B cell (primary cell): Measurements from ENCODE around the gene PIGBOS1. TPM values are rescaled to one million over a fixed set of nuclear protein-coding genes. Genes with fewer than 3 reads are reported as not detected.
A peak's percentile ranks its signal among the peaks of the same experiment; 100 is the strongest.

Experiments
- ATAC-seq: fragments of 200-7000 bp; cut with Tn5 transposase; one replicate; pipeline ENCODE4 v1.10.0; 2021; ENCODE audit warnings: low read depth, mild to moderate bottlenecking, moderate number of reproducible peaks, moderate library complexity
- CTCF ChIA-PET: fragments of 350-600 bp; sonication (Branson Sonifier 250); formaldehyde crosslinking; loops from one replicate; lab custom pipeline; 2021; ENCODE audit warnings: antibody characterized with exemption, inconsistent platforms; lab: Charles Lee
- POLR2A ChIA-PET: fragments of 350-600 bp; sonication (Branson Sonifier 250); formaldehyde crosslinking; loops from one replicate; lab custom pipeline; 2021; ENCODE audit warnings: antibody characterized with exemption; lab: Charles Lee
- DNase-seq: peaks from one replicate; pipeline ENCODE4 v3.0.0; 2013
- H2AFZ ChIP-seq: 2 replicates; pipeline ENCODE4 v1.6.1; 2012; ENCODE audit warnings: mild to moderate bottlenecking, low read depth, low read length; ENCODE audit not compliant: insufficient read depth, poor library complexity, severe bottlenecking
- H3K27ac ChIP-seq, 2 donors: 1 replicate in 1 of 2; 2 replicates in 1 of 2; pipeline ENCODE4 v1.5.1; 2012 to 2013; ENCODE audit warnings: low read length in 2 of 2, mild to moderate bottlenecking in 2 of 2, moderate library complexity in 1 of 2
- H3K27me3 ChIP-seq, 4 experiments: fragments of 200-600 bp in 1 of 4; sonication (generic) in 1 of 4; replicated peaks in 1 of 4; 1 replicate in 2 of 4; 2 replicates in 2 of 4; pipeline versions ENCODE4 v1.6.1 to v1.7.0; 2013 to 2016; ENCODE audit warnings: low read length in 3 of 4, mild to moderate bottlenecking in 2 of 4, mixed read lengths in 1 of 4, moderate library complexity in 1 of 4; ENCODE audit not compliant: insufficient read depth in 4 of 4, control insufficient read depth in 3 of 4; ENCODE audit errors: control extremely low read depth in 1 of 4
- H3K36me3 ChIP-seq, 2 experiments: replicated peaks in 1 of 2; 1 replicate in 1 of 2; 2 replicates in 1 of 2; pipeline versions ENCODE4 v1.6.1 to v1.7.1; 2013; ENCODE audit warnings: low read length in 1 of 2; ENCODE audit not compliant: insufficient read depth in 2 of 2, control insufficient read depth in 1 of 2; ENCODE audit errors: control extremely low read depth in 1 of 2, extremely low read depth in 1 of 2
- H3K4me1 ChIP-seq, 2 donors: fragments of 200-600 bp in 1 of 2; sonication (generic) in 1 of 2; 1 replicate in 1 of 2; 2 replicates in 1 of 2; pipeline versions ENCODE4 v1.5.1 to v1.6.1; 2013 to 2017; ENCODE audit warnings: low read length in 2 of 2; ENCODE audit not compliant: control insufficient read depth in 2 of 2, insufficient read depth in 2 of 2
- H3K4me2 ChIP-seq: replicated peaks from 2 replicates; pipeline ENCODE3; 2012; ENCODE audit warnings: mild to moderate bottlenecking, low read depth, low read length; ENCODE audit not compliant: poor library complexity, severe bottlenecking
- H3K4me3 ChIP-seq, 5 experiments: fragments of 200-600 bp in 1 of 5; sonication (generic) in 1 of 5; 1 replicate in 3 of 5; 2 replicates in 2 of 5; pipeline versions ENCODE4 v1.5.1 to v1.7.0; 2011 to 2016; ENCODE audit warnings: low read length in 4 of 5, mild to moderate bottlenecking in 4 of 5, low read depth in 2 of 5, control low read depth in 1 of 5, moderate library complexity in 1 of 5; ENCODE audit not compliant: insufficient read depth in 1 of 5; ENCODE audit errors: control extremely low read depth in 1 of 5, extremely low read depth in 1 of 5
- H3K79me2 ChIP-seq: fragments of 200-600 bp; sonication (generic); one replicate; pipeline ENCODE4 v1.6.0; 2016; ENCODE audit warnings: low read length; ENCODE audit not compliant: control insufficient read depth, insufficient read depth
- H3K9ac ChIP-seq: fragments of 200-600 bp; sonication (generic); 2 replicates; pipeline ENCODE4 v1.6.1; 2017; ENCODE audit warnings: mild to moderate bottlenecking, low read length, moderate library complexity
- H3K9me3 ChIP-seq, 3 donors: one replicate each; pipeline versions ENCODE4 v1.6.1 to v1.7.1; 2013; ENCODE audit warnings: low read length in 2 of 3; ENCODE audit not compliant: control insufficient read depth in 2 of 3, insufficient read depth in 1 of 3; ENCODE audit errors: control extremely low read depth in 1 of 3
- H4K20me1 ChIP-seq: 2 replicates; pipeline ENCODE4 v1.6.0; 2012; ENCODE audit warnings: mild to moderate bottlenecking, low read length; ENCODE audit not compliant: insufficient read depth, control insufficient read depth, poor library complexity, severe bottlenecking
- H3K27ac Mint-ChIP-seq: one replicate; pipeline ENCODE4 v1.8.0; 2021; ENCODE audit warnings: mixed read lengths
- H3K27me3 Mint-ChIP-seq: one replicate; pipeline ENCODE4 v1.8.0; 2021; ENCODE audit warnings: mixed read lengths
- H3K4me1 Mint-ChIP-seq: one replicate; pipeline ENCODE4 v1.8.0; 2021; ENCODE audit warnings: mixed read lengths
- H3K4me3 Mint-ChIP-seq: one replicate; pipeline ENCODE4 v1.8.0; 2021; ENCODE audit warnings: mixed read lengths
- H3K9me3 Mint-ChIP-seq: one replicate; pipeline ENCODE4 v1.8.0; 2022; ENCODE audit warnings: mixed read lengths; ENCODE audit not compliant: insufficient read depth
- CTCF ChIP-seq: fragments of 200-600 bp; IDR thresholded peaks from one replicate; pipeline ENCODE4 v1.8.0; 2022; ENCODE audit warnings: antibody characterized with exemption, mild to moderate bottlenecking
- EZH2 ChIP-seq: IDR thresholded peaks from 2 replicates; pipeline ENCODE4 v1.6.1; 2012; ENCODE audit warnings: borderline replicate concordance, low read depth, mild to moderate bottlenecking, moderate library complexity, low read length; ENCODE audit not compliant: insufficient read depth, poor library complexity, severe bottlenecking
- WGBS: methylation state at CpG from one replicate; pipeline ENCODE4 v1.1.5; 2013; ENCODE audit warnings: missing lambda C conversion rate; ENCODE audit not compliant: insufficient coverage; 5-methylcytosine and 5-hydroxymethylcytosine counted together
- intact Hi-C: fragments of 100-400 bp; cut with micrococcal nuclease; formaldehyde crosslinking; loops from one replicate; pipeline ENCODE4 v1.10.0; 2022
- polyA plus RNA-seq: library from polyadenylated mRNA; depleted of rRNA; stranded (reverse); fragments of >200 nt; gene quantifications from 2 replicates; pipeline ENCODE4 v1.2.3, GENCODE V29; 2012
- total RNA-seq, 2 donors: library from RNA; stranded (reverse); fragments of 120-200 nt in 1 of 2; gene quantifications; 1 replicate in 1 of 2; 2 replicates in 1 of 2; pipeline versions ENCODE4 v1.2.3 to v1.2.4, GENCODE V29; 2013 to 2022

Gene PIGBOS1
- total and polyA plus RNA-seq, 2 donors (not counting 1 experiment from before 2014, with no cell fraction given): 15.4 to 16.4 TPM

- Histone ChIP-seq H3K4me2 (peak overlapping the region; percentile 24), H3K27me3 (no peaks in the 10 kb centered on the region), H4K20me1 (no peaks in the 10 kb centered on the region), H3K79me2 (peaks cover 50% of the 10 kb centered on the region), H3K9ac (no peak overlapping the region), H2AFZ (peak overlapping the region; percentile 35), H3K9me3 (no peaks in the 10 kb centered on the region), H3K36me3 (no peaks in the 10 kb centered on the region), H3K27ac (peak overlapping the region in 1 of 2 donors; percentile 74), H3K4me1 (peaks cover 39 to 46% of the 10 kb centered on the region in 2 donors), H3K4me3 (no peak overlapping the region)
- CTCF ChIA-PET: no interaction called here
- H3K27ac Mint-ChIP-seq: peak overlapping the region; percentile 85
- H3K9me3 Mint-ChIP-seq: no peaks in the 10 kb centered on the region
- peak; percentile 23 for DNase-seq
- ATAC-seq: peak; percentile 50
- TF ChIP-seq EZH2 (no peak), CTCF (no peak)
- H3K4me3 Mint-ChIP-seq: peak overlapping the region; percentile 44
- WGBS: 43% methylated on average over 1 of the region's 4 CpGs
- H3K4me1 Mint-ChIP-seq: peaks cover 74% of the 10 kb centered on the region
- intact Hi-C loops: no loop called here
- H3K27me3 Mint-ChIP-seq: no peaks in the 10 kb centered on the region
- POLR2A ChIA-PET: no interaction called here
Measured at GRCh38 chr15:55279746-55280351, 39.1 kb downstream of the PIGBOS1 start.

- Mint-ChIP-seq H3K4me3 (peak overlapping the region; percentile 44), H3K9me3 (no peaks in the 10 kb centered on the region), H3K27ac (peak overlapping the region; percentile 85), H3K4me1 (peaks cover 70% of the 10 kb centered on the region), H3K27me3 (no peaks in the 10 kb centered on the region)
- no peaks in the 10 kb centered on the region for H3K9me3 ChIP-seq
- H3K79me2 ChIP-seq: peaks cover 50% of the 10 kb centered on the region
- H2AFZ ChIP-seq: peak overlapping the region; percentile 35
- no peak overlapping the region for H3K4me3 ChIP-seq
- H3K27me3 ChIP-seq: no peaks in the 10 kb centered on the region
- no CpG with 5 or more reads among the region's 2 CpGs for WGBS
- CTCF ChIA-PET: interaction anchor here (2.1 kb wide), 1 partner anchor 12 kb away, joined by 4 read pairs; no protein-coding TSS in a partner anchor
- no peak for DNase-seq
- peaks cover 39 to 46% of the 10 kb centered on the region in 2 donors for H3K4me1 ChIP-seq
- peak overlapping the region; percentile 24 for H3K4me2 ChIP-seq
- intact Hi-C loops: no loop called here
- TF ChIP-seq CTCF (no peak), EZH2 (no peak)
- ATAC-seq: peak; percentile 25
- H4K20me1 ChIP-seq: no peaks in the 10 kb centered on the region
- POLR2A ChIA-PET: no interaction called here
- no peak overlapping the region for H3K9ac ChIP-seq
- no peaks in the 10 kb centered on the region for H3K36me3 ChIP-seq
- H3K27ac ChIP-seq: peak overlapping the region in 1 of 2 donors; percentile 74
Measured at GRCh38 chr15:55279100-55279745, 39.7 kb downstream of the PIGBOS1 start.
